ENCODE measurements around the gene ADAMTSL1.

DNA sequence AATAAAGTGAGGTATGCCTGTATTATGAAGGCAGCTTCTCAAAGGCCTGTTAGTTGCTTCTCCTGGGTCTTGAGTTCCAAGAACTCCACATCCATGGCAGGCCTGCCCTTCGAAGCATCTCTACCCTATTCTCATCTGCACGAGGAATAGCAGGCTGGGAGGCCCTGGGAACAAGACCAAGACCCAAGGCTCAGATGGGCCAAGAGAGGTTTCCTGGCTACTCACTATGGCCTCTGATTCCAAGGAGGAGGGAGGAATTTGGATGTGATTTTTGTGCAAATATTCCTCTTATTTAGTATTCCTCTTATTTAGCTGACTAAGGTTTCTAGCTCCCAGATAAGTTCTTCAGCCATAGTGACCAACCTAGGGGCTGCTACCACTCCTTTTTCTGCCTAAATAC is 407.8 kb downstream of the ADAMTSL1 start:
- TF ChIP-seq, protein P1, sequence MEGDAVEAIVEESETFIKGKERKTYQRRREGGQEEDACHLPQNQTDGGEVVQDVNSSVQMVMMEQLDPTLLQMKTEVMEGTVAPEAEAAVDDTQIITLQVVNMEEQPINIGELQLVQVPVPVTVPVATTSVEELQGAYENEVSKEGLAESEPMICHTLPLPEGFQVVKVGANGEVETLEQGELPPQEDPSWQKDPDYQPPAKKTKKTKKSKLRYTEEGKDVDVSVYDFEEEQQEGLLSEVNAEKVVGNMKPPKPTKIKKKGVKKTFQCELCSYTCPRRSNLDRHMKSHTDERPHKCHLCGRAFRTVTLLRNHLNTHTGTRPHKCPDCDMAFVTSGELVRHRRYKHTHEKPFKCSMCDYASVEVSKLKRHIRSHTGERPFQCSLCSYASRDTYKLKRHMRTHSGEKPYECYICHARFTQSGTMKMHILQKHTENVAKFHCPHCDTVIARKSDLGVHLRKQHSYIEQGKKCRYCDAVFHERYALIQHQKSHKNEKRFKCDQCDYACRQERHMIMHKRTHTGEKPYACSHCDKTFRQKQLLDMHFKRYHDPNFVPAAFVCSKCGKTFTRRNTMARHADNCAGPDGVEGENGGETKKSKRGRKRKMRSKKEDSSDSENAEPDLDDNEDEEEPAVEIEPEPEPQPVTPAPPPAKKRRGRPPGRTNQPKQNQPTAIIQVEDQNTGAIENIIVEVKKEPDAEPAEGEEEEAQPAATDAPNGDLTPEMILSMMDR (IDR thresholded peaks at IDR 0.05), result no peak
- no peak for TF ChIP-seq POLR2A (IDR thresholded peaks at IDR 0.05)
